ENCODE results near the gene SRP9. TPM values are rescaled to one million over a fixed set of nuclear protein-coding genes. Genes with fewer than 3 reads are reported as not detected.
"Not testable (repeated sequence)": the region's sequence is repeated elsewhere in the genome, so short reads cannot be mapped to it uniquely, and the experiment has no call there.

The SRP9 gene
- total RNA-seq, 1 donor = 126 TPM

DNA sequence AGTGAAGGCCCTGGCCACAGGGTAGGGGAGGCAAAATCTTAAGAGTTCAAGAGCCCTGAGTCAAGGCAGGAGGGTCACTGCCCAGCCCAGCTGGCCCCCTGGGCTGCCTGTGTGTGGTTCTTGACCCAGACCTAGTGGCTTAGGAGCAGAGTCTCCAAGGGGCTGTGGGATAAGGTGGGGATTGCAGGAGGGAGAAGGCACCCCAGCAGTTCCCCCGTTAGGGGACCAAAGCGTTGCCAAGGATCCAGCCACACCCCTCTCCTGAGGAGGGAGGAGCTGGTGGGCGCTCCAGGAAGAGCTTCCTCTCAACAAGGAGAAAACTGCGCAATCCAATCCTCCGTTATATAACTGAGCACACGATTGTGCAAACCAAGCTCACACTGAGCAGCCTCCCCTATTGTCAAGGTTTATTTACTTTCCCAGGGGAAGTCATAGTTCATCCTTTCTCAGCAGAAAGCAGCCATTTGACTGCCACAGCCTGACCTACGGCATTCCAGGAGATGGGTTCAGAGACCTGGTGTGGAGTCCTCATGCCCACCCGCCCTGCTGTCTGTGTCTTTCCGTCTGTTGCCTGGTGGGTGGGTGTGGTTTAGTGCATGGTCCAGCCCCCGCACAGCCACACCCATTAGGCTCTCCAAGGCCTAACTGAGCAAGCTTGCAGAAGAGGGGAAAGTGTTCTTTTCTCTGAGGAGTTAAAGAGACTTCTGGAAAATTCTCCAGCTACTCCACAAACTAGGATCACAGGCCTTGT, 35.8 kb downstream of the SRP9 start:
- no peak for DNase-seq (ENCODE audit: low read depth in 2 of 3, low spot score in 2 of 3)

DNA sequence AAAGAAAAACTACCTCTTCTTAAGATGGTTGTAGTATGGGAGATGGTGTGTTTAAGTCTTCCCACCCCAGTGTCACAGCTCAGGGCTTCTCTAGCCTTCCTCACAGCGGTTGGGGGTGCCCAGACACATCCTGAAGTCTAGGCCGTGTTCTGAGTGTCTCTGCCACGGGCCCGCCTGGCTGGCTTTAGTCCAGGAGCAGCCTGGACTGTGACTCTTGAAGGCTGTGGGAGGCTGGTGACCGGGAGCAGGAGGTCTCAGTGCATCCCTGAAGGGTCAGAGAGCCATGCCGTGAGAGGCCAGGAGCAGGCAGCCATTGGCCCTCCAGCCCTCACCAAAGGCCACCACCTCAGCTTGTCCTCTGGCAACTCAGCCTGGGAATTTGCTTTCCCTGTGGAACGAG, 36.8 kb downstream of the SRP9 start:
- no peak for DNase-seq (ENCODE audit: low read depth in 2 of 3, low spot score in 2 of 3)

DNA sequence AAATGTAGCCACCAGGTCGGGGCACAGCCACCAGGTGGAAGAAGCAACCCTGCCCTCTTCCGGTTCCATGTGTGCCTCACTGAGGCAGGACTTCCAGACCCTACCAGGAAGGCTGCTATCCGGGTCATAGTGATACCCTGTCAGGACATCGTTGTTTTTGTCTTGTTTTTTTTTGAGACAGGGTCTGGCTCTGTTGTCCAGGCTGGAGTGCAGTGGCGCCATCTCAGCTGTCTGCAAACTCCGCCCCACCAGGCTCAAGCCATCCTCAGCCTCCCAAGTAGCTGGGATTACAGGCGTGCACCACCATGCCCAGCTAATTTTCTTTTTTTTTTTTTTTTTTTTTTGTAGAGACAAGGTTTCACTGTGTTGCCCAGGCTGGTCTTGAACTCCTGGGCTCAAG, 37.5 kb downstream of the SRP9 start:
- DNase-seq (ENCODE audit: low read depth in 2 of 3, low spot score in 2 of 3) = not testable (repeated sequence)

DNA sequence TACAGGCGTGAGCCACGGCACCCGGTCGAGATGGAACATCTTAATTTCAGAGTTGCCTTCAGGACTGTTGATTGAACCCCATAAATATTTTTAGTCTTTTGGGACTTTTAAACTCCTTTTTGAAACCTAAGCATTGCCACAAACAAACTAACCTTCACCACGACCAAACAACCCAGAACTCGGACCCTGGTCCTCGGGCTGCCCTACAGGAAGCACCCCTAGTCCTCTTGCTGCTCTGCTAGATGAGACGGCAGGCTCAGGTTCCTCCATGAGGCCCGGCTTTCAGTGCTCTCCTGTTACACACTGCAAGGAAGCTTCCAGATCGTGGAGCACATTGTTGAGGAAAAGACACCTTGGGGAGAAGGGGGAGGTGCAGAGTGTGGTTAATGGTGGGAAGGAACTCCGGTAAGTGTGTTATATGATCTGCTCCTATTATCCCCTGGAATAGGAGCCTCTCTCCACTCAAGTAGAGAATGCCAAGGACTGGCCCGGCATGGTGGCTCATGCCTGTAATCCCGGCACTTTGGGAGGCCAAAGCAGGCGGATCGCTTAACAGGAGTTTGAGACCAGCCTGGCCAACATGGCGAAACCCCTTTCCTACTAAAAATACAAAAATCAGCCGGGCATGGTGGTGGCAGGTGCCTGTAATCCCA, 38.0 kb downstream of the SRP9 start:
- DNase-seq (ENCODE audit: low read depth in 2 of 3, low spot score in 2 of 3) = no peak

- no peak for DNase-seq (ENCODE audit: low read depth in 2 of 3, low spot score in 2 of 3)
Measured at GRCh38 chr1:225816643-225817538, 39.3 kb downstream of the SRP9 start.

DNA sequence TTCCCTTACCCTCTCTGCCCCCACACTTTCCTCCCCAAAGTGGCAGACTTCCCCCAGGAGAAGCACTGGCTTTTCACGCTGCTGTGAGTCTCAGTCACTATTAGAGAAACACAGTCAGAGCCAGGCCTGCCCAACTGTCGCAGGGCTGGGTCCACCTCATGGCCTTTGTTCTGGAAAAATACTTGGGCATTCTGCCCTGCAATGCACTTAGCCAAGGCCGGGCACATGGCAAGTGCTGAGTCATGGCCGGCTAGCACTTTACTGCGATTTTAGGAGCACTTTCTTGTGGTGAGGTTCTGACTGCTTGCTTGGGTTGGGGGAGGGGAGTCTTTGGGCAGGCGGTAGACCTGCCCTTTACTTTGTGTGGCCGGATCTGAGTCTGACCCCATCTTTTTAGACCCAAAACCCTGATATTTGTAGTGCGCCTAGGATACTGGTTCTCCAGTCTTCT, 40.0 kb downstream of the SRP9 start:
- peak in 1 of 3 donors; percentile 14 for DNase-seq (ENCODE audit: low read depth in 2 of 3, low spot score in 2 of 3)

- DNase-seq (ENCODE audit: low read depth in 2 of 3, low spot score in 2 of 3) = no peak
Measured at GRCh38 chr1:225818229-225818628, 40.6 kb downstream of the SRP9 start.

DNA sequence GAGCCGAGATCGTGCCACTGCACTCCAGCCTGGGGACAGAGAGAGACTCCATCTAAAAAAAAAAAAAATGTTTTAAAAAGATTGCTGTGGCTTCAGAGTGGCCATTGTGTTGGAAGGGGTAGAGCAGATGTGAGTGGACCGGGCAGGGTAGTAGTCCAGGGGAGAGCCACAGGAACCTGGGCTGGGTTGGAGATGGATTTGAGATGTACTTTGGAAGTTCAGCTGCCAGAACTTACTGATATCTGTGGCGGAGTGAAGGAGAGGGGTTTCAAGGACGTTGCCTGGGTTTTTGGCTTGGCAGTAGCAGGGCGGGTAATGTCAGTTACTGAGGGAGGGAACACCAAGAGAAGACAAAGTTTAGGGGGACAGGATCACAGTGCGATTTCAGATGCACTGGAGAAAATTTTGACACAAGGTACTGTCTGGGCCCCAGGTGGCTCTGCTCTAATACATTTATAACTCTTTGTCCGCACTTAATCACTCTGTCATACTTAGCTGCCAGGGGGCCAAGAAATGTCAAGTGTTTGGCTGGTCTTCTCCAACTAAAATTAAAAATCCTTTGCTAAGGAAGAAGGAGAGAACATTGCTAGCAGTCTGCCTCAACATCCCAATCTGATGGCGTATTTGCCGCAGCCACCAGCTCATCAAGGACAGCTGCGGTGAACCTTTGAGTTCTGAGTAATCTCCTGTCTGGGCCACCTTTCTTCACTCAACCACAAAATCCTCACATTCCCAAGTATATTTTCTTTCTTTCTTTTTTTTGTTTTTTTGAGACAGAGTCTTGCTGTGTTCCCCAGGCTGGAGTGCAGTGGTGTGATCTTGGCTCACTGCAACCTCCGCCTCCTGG, 41.9 kb downstream of the SRP9 start:
- no peak for DNase-seq (ENCODE audit: low read depth in 2 of 3, low spot score in 2 of 3)

- no peak for DNase-seq (ENCODE audit: low read depth in 2 of 3, low spot score in 2 of 3)
Measured at GRCh38 chr1:225820522-225821120, 43.0 kb downstream of the SRP9 start.

DNA sequence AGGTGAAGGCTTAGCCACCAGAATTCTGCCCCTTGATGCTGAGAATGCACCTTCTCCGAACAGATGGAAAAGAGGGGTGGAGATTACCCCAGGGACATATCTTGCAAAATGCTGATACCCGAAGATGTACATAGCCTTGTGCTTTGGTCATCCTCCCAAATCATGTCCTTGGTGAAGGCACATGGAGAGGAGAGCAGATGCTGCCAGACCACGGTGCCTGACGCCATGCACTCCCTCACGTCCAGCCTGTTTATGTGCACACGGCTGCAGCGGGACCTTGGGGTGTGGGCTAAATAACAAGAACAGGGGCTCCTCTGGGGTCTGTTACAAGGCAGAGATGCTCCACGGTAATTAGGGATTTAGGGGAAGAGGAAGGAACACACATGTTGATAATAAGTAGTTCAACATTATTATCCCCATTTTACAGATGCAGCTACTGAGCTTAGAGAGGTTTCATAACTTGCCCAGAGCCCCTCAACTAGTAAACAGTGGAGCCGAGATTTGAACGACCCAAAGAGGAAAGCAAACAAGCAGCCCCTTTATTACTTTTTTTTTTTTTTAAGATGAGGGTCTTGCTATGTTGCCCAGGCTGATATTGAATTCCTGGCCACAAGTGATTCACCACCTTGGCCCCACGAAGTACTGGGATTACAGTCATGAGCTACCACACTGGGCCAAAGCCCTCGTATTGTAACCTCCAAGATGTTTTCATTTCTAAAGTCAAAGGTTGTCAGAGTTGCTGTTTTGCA, 45.2 kb downstream of the SRP9 start:
- no peak for DNase-seq (ENCODE audit: low read depth in 2 of 3, low spot score in 2 of 3)

GRCh38 chr1:225823811-225824261, 46.2 kb downstream of the SRP9 start:
- DNase-seq (ENCODE audit: low read depth in 2 of 3, low spot score in 2 of 3) = no peak

DNA sequence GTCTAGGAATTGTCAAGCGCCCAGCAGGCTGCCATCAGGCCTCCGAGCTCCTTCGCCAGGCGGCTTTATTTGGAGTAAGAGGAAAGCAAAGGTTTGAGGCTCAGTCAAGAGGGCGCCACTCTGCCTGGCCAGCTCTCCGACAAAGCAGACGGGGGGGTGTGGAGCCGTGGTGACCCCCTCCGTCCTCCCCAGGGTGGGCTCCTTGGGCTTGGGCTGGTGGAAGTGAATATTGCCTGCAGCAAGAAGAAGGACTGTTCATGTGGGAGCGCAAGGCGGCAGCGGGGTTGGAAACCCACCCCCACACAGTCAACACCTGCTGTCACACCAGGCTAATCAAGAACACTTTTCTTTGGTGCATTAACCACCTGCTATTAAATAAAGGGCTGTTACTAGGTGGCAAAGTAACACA, 46.9 kb downstream of the SRP9 start:
- no peak for DNase-seq (ENCODE audit: low read depth in 2 of 3, low spot score in 2 of 3)

- DNase-seq (ENCODE audit: low read depth in 2 of 3, low spot score in 2 of 3) = no peak
Measured at GRCh38 chr1:225825078-225825477, 47.5 kb downstream of the SRP9 start.

GRCh38 chr1:225825607-225826007, 48.0 kb downstream of the SRP9 start:
- no peak for DNase-seq (ENCODE audit: low read depth in 2 of 3, low spot score in 2 of 3)

- DNase-seq (ENCODE audit: low read depth in 2 of 3, low spot score in 2 of 3) = no peak
Measured at GRCh38 chr1:225827076-225827475, 49.5 kb downstream of the SRP9 start.

GRCh38 chr1:225828706-225829345, 51.2 kb downstream of the SRP9 start:
- no peak for DNase-seq (ENCODE audit: low read depth in 2 of 3, low spot score in 2 of 3)

GRCh38 chr1:225830841-225831240, 53.2 kb downstream of the SRP9 start:
- DNase-seq (ENCODE audit: low read depth in 2 of 3, low spot score in 2 of 3) = no peak

- no peak for DNase-seq (ENCODE audit: low read depth in 2 of 3, low spot score in 2 of 3)
Measured at GRCh38 chr1:225834417-225835329, 57.0 kb downstream of the SRP9 start.
